ENCODE measurements around the gene SLX4IP.

The SLX4IP gene

GRCh38 chr20:10670501-10671220, 235.6 kb downstream of the SLX4IP start:
- DNase-seq, result no peak

- peak; percentile 79 for DNase-seq
Observed at GRCh38 chr20:10671221-10671918, 236.3 kb downstream of the SLX4IP start.

GRCh38 chr20:10671919-10672623, 237.0 kb downstream of the SLX4IP start:
- DNase-seq, result peak; percentile 18

- peak; percentile 69 for DNase-seq
Observed at GRCh38 chr20:10672624-10673127, 237.6 kb downstream of the SLX4IP start.

- DNase-seq, result peak; percentile 39
Observed at GRCh38 chr20:10673176-10673841, 238.2 kb downstream of the SLX4IP start.

- DNase-seq, result peak; percentile 94
Observed at GRCh38 chr20:10673842-10674683, 239.0 kb downstream of the SLX4IP start, which contains the start of gene JAG1. Gene JAG1 (minus strand): TSS chr20:10673999. CDS start chr20:10673530, 469 bp downstream.

- peak; percentile 68 for DNase-seq
Observed at GRCh38 chr20:10674684-10675449, 239.8 kb downstream of the SLX4IP start.

- no peak for DNase-seq
Observed at GRCh38 chr20:10675450-10675848, 240.3 kb downstream of the SLX4IP start.

- peak; percentile 30 for DNase-seq
Observed at GRCh38 chr20:10676518-10676917, 241.4 kb downstream of the SLX4IP start.
